HFF-Myc (cell line): Measurements from ENCODE around the gene CPN2.

Experiments
- DNase-seq: peaks from one replicate; pipeline ENCODE4 v3.0.0-alpha.2; 2011; ENCODE audit warnings: low read depth; ENCODE audit errors: extremely low read depth
- H3K4me3 ChIP-seq: replicated peaks from 2 replicates; pipeline ENCODE4 v1.5.1; 2011; ENCODE audit warnings: low read depth, mild to moderate bottlenecking, control low read depth, low read length
- TF ChIP-seq, protein P1 (sequence below): IDR thresholded peaks from 2 replicates; pipeline ENCODE4 v1.5.1; 2012; ENCODE audit warnings: mild to moderate bottlenecking, low read depth, low read length, control low read depth; ENCODE audit errors: missing control alignments

Gene CPN2

DNA sequence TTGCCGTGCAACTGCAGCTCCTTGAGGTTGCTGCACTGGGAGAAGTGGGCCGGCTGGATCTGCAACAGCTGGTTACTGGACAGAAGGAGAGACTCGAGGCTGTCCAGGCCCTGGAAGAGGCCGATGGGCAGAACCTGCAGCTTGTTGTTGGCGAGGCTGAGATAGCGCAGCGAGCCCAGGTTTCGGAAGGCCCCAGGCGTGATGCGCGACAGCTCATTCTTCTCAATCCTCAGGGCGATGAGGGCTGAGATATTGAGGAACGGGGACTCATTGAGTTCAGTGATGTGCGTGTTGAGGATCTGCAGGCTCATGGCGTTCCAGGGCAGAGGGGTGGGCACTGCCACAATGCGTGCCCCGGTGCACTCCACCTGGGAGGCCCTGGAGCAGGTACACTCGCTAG is 9.4 kb upstream of the CPN2 start:
- DNase-seq = no peak
- no peak overlapping the region for H3K4me3 ChIP-seq
- TF ChIP-seq, protein P1, sequence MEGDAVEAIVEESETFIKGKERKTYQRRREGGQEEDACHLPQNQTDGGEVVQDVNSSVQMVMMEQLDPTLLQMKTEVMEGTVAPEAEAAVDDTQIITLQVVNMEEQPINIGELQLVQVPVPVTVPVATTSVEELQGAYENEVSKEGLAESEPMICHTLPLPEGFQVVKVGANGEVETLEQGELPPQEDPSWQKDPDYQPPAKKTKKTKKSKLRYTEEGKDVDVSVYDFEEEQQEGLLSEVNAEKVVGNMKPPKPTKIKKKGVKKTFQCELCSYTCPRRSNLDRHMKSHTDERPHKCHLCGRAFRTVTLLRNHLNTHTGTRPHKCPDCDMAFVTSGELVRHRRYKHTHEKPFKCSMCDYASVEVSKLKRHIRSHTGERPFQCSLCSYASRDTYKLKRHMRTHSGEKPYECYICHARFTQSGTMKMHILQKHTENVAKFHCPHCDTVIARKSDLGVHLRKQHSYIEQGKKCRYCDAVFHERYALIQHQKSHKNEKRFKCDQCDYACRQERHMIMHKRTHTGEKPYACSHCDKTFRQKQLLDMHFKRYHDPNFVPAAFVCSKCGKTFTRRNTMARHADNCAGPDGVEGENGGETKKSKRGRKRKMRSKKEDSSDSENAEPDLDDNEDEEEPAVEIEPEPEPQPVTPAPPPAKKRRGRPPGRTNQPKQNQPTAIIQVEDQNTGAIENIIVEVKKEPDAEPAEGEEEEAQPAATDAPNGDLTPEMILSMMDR = no peak

DNA sequence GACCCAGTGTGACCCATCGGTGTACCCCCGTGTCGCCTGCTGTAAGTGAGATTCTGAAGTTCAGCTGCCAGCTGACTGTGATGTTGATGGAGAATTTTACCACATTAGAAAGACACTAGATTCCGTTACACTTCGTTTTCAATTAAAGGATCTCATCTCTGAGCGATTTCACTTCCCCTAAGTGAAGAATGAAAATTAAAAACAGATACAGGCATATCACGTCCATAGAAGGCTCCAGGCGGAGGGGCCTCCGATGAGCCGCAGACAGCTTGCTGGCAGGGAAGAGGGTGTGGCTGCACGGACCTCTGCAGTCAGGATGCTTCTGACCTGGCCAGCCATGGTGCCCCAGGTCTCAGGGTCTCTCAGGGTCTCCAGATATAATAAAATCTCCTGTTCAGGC is 6.6 kb upstream of the CPN2 start:
- no peak overlapping the region for H3K4me3 ChIP-seq
- no peak for DNase-seq
- TF ChIP-seq, protein P1 = no peak

DNA sequence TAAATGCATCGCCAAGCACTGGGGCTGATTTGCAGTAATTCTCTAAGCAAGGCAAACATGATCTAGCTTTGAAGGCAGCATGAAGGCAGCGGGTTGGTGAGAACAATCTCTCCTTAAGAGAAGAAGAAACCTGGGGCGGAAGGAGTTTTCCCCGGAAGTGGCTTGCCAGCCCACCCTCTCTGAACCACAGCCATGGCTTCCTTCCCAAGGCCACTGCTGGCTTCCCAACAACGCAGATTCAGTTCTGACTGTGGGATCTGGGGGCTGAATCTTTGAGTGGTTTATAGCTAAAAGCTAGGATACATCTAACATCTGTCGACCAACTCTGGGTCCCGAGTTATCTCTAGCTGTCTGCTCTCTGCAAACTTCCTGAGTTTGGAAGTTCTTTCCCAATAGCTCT is 4.3 kb upstream of the CPN2 start:
- DNase-seq = no peak
- TF ChIP-seq, protein P1 = no peak
- no peak overlapping the region for H3K4me3 ChIP-seq

DNA sequence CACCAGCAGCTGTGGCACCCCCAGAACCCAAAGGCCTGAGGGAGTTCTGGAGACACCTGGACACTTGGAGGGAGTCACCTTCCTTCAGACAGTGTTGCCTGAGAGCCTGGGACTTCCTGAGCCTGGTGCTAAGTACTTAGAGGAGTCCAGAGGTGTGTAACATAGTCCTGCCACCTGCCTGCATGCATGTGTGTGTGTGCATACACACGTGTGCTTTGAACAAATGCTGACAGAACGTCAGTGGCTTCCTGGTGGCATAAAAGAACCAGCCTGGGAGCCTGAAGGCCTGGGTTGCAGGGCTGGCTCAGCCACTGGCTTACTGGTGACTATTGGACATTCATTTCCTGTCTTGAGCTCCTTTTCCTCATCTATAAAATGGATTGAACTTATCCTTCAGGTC is 3.2 kb upstream of the CPN2 start:
- no peak overlapping the region for H3K4me3 ChIP-seq
- DNase-seq = no peak
- TF ChIP-seq, protein P1 = no peak

DNA sequence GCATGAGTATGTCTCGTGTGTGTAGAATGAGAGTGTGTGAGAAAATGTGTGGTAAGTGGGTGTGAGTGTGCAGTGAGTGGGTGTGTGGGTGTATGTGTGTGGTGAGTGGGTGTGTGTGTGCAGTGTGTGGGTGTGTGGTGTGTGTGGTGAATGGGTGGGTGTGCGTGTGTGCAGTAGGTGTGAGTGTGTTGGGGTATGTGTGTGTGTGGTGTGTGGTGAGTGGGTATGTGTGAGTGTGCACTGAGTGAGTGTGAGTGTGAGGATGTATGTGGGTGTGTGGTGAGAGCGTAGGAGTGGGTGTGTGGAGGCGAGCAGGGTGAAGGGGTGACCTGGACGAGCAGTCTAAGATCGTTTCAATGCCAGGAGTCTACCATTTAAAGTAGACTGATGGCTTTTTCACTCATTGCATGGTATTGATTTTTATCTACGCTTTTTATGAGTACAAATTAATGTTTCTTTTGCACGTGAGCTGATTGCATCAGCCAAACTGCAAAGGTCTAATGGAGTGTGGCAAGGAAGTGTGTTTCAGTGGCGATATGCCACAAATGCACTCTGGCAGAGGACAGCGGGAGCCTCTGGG is 1.6 kb upstream of the CPN2 start:
- TF ChIP-seq, protein P1 = no peak
- DNase-seq = no peak
- no peak overlapping the region for H3K4me3 ChIP-seq

DNA sequence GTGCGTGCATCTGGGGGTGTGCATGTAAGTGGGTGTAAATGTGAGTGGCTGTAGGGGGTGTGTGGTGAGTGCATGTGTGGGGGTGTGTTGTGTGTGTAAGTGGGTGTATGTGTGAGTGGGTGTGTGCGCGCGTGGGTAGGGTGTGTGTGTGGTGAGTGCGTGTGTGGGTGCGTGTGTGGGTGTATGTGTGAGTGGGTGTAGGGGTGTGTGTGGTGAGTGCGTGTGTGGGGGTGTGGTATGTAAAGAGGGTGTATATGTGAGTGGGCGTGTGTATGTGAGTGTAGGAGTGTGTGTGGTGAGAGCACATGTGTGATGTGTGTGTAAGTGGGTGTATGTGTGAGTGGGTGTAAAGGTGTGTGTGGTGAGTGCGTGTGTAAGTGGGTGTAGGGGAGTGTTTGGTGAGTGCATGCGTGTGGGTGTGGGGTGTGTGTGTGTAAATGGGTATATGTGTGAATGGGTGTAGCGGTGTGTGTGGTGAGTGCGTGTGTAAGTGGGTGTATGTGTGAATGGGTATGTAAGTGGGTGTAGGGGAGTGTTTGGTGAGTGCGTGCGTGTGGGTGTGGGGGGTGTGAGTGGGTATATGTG is 916 bp upstream of the CPN2 start:
- TF ChIP-seq, protein P1 = no peak
- H3K4me3 ChIP-seq = no peak overlapping the region
- DNase-seq = no peak

DNA sequence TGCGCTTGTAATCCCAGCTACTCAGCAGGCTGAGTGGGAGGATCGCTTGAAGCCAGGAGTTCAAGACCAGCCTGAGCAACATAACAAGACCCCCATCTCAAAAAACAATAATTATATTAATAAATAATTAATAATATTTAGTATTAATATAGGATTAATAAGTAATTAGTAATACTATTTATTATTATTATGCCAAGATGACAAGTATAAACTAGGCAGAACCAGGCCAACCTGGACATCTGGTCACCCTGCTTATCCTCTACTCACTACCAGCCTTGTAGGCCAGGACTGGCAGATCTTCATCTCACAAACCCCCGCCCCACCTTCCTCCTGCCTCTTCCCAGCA is 429 bp downstream of the CPN2 start:
- TF ChIP-seq, protein P1 = no peak
- DNase-seq = no peak
- H3K4me3 ChIP-seq = no peak overlapping the region
